SK-N-SH (cell line): Measurements from ENCODE around the gene RUFY4. TPM values are rescaled to one million over a fixed set of nuclear protein-coding genes. Genes with fewer than 3 reads are reported as not detected.

Experiments used
- CTCF ChIA-PET: fragments of 300-600, 350-600 bp; formaldehyde crosslinking; extraction: SDS; loops from one replicate; lab custom pipeline; 2021; lab: Yijun Ruan, JAX
- POLR2A ChIA-PET: fragments of 350-600 bp; sonication (Branson Sonifier 250); formaldehyde crosslinking; extraction: SDS; loops from one replicate; lab custom pipeline; 2020; ENCODE audit warnings: antibody characterized with exemption, inconsistent platforms; lab: Yijun Ruan, JAX
- DNase-seq: peaks from one replicate; pipeline ENCODE4 v3.0.0; 2012
- H2AFZ ChIP-seq: fragments of 200-600 bp; sonication (generic); 2 replicates; pipeline ENCODE4 v1.8.1; 2016; ENCODE audit warnings: antibody characterized with exemption, mild to moderate bottlenecking, low read depth
- H3F3A ChIP-seq: fragments of 200-600 bp; sonication (generic); replicated peaks from 2 replicates; pipeline ENCODE3; 2016; ENCODE audit warnings: antibody characterized with exemption, mild to moderate bottlenecking; ENCODE audit not compliant: insufficient read depth
- H3K27ac ChIP-seq, 2 experiments: fragments of 200-500 bp in 1 of 2; fragments of 200-600 bp in 1 of 2; sonication (Bioruptor generic) in 1 of 2; sonication (generic), shearing (Covaris generic) in 1 of 2; 2 replicates each; pipeline versions ENCODE4 v1.5.1 to v1.6.1; 2014 to 2016; ENCODE audit warnings: low read depth in 2 of 2, inconsistent platforms in 1 of 2, low read length in 1 of 2, mild to moderate bottlenecking in 1 of 2, mixed read lengths in 1 of 2
- H3K27me3 ChIP-seq: fragments of 200-600 bp; sonication (generic), shearing (Covaris generic); 2 replicates; pipeline ENCODE4 v1.6.1; 2016; ENCODE audit warnings: mixed run types; ENCODE audit not compliant: insufficient read depth
- H3K36me3 ChIP-seq, 2 experiments: fragments of 200-500 bp in 1 of 2; fragments of 200-600 bp in 1 of 2; sonication (Bioruptor generic) in 1 of 2; sonication (generic) in 1 of 2; replicated peaks in 1 of 2; 2 replicates each; pipeline versions ENCODE3 to v1.5.1; 2014 to 2016; ENCODE audit warnings: low read length in 1 of 2, mild to moderate bottlenecking in 1 of 2; ENCODE audit not compliant: insufficient read depth in 2 of 2, control insufficient read depth in 1 of 2
- H3K4me1 ChIP-seq, 2 experiments: fragments of 200-500 bp in 1 of 2; fragments of 200-600 bp in 1 of 2; sonication (Bioruptor generic) in 1 of 2; sonication (generic), shearing (Covaris generic) in 1 of 2; 2 replicates each; pipeline versions ENCODE4 v1.5.1 to v1.6.1; 2014 to 2016; ENCODE audit warnings: low read depth in 1 of 2, low read length in 1 of 2, mixed run types in 1 of 2; ENCODE audit not compliant: insufficient read depth in 2 of 2, control insufficient read depth in 1 of 2
- H3K4me2 ChIP-seq: fragments of 200-600 bp; sonication (generic), shearing (Covaris generic); 2 replicates; pipeline ENCODE4 v1.6.1; 2017; ENCODE audit warnings: mixed run types
- H3K4me3 ChIP-seq, 2 experiments: fragments of 200-500 bp in 1 of 2; fragments of 200-600 bp in 1 of 2; sonication (Bioruptor generic) in 1 of 2; sonication (generic), shearing (Covaris generic) in 1 of 2; 2 replicates each; pipeline versions ENCODE4 v1.5.1 to v1.8.1; 2014 to 2016; ENCODE audit warnings: low read depth in 2 of 2, inconsistent platforms in 1 of 2, low read length in 1 of 2, mild to moderate bottlenecking in 1 of 2, mixed read lengths in 1 of 2, moderate library complexity in 1 of 2
- H3K79me2 ChIP-seq: fragments of 200-600 bp; sonication (generic); 2 replicates; pipeline ENCODE4 v1.8.1; 2017; ENCODE audit warnings: mild to moderate bottlenecking; ENCODE audit not compliant: insufficient read depth
- H3K9ac ChIP-seq: fragments of 200-600 bp; sonication (generic); 2 replicates; pipeline ENCODE4 v1.6.1; 2017; ENCODE audit warnings: mixed run types
- H3K9me2 ChIP-seq: fragments of 200-600 bp; sonication (generic); 2 replicates; pipeline ENCODE4 v1.6.1; 2017; ENCODE audit warnings: mixed run types
- H3K9me3 ChIP-seq: fragments of 200-600 bp; sonication (generic); 2 replicates; pipeline ENCODE4 v1.6.1; 2017; ENCODE audit warnings: mixed run types, mild to moderate bottlenecking, moderate library complexity
- H4K20me1 ChIP-seq: fragments of 200-600 bp; sonication (generic); 2 replicates; pipeline ENCODE4 v1.6.1; 2017; ENCODE audit warnings: mild to moderate bottlenecking, mixed run types; ENCODE audit not compliant: insufficient read depth
- CTCF ChIP-seq: fragments of 200-600 bp; sonication (generic); IDR thresholded peaks from 2 replicates; pipeline ENCODE4 v1.6.1; 2017; ENCODE audit warnings: antibody characterized with exemption, mild to moderate bottlenecking, moderate library complexity
- ELF1 ChIP-seq: IDR thresholded peaks from 2 replicates; pipeline ENCODE4 v1.4.0; 2012
- EZH2phosphoT487 ChIP-seq: fragments of 200-600 bp; sonication (generic); IDR thresholded peaks from 2 replicates; pipeline ENCODE4 v1.6.1; 2017; ENCODE audit warnings: low read depth, mixed run types, mild to moderate bottlenecking, antibody characterized with exemption, moderate library complexity, borderline replicate concordance
- GABPA ChIP-seq: IDR thresholded peaks from 2 replicates; pipeline ENCODE4 v1.4.0; 2012; ENCODE audit warnings: low read depth, mild to moderate bottlenecking
- GATA2 ChIP-seq: sonication (generic); formaldehyde crosslinking; IDR thresholded peaks from 2 replicates; pipeline ENCODE4 v1.5.0; 2020; ENCODE audit warnings: mild to moderate bottlenecking, missing genetic modification reagents
- MAX ChIP-seq: IDR thresholded peaks from 2 replicates; pipeline ENCODE4 v1.4.0; 2012; ENCODE audit warnings: low read depth
- NRF1 ChIP-seq: IDR thresholded peaks from 2 replicates; pipeline ENCODE4 v1.6.1; 2012; ENCODE audit warnings: low read depth, mild to moderate bottlenecking, low read length
- POLR2AphosphoS5 ChIP-seq: IDR thresholded peaks from 2 replicates; pipeline ENCODE4 v1.6.1; 2012; ENCODE audit warnings: low read depth, low read length
- RAD21 ChIP-seq: IDR thresholded peaks from 2 replicates; pipeline ENCODE4 v1.6.1; 2012; ENCODE audit warnings: mild to moderate bottlenecking, low read length
- RCOR1 ChIP-seq: fragments of 150-350 bp; IDR thresholded peaks from 2 replicates; pipeline ENCODE4 v1.6.1; 2017; ENCODE audit warnings: antibody characterized with exemption, low read length
- RFX5 ChIP-seq: IDR thresholded peaks from 2 replicates; pipeline ENCODE4 v1.6.1; 2012; ENCODE audit warnings: mild to moderate bottlenecking, improper control_type of control experiment, low read length
- RXRA ChIP-seq: IDR thresholded peaks from 2 replicates; pipeline ENCODE4 v1.4.0; 2012; ENCODE audit warnings: low read depth, mild to moderate bottlenecking, borderline replicate concordance
- SIN3A ChIP-seq: IDR thresholded peaks from 2 replicates; pipeline ENCODE4 v1.6.1; 2012; ENCODE audit warnings: low read depth, mild to moderate bottlenecking, low read length, moderate library complexity, borderline replicate concordance
- TAF1 ChIP-seq: IDR thresholded peaks from 2 replicates; pipeline ENCODE4 v1.6.1; 2012; ENCODE audit warnings: low read depth, mild to moderate bottlenecking, low read length, moderate library complexity, borderline replicate concordance
- USF1 ChIP-seq: IDR thresholded peaks from 2 replicates; pipeline ENCODE4 v1.4.0; 2012; ENCODE audit warnings: low read depth, borderline replicate concordance
- YY1 ChIP-seq: IDR thresholded peaks from 2 replicates; pipeline ENCODE4 v1.4.0; 2012; ENCODE audit warnings: low read depth, mild to moderate bottlenecking
- WGBS: methylation state at CpG from one replicate; pipeline ENCODE4 v1.1.6; 2017; ENCODE audit warnings: low lambda C conversion rate; 5-methylcytosine and 5-hydroxymethylcytosine counted together
- polyA plus RNA-seq, 3 experiments: library from polyadenylated mRNA; depleted of rRNA; stranded (reverse); fragments of >200 nt; gene quantifications; 2 replicates each; pipeline ENCODE4 v1.2.3, GENCODE V29; 2012
- TF ChIP-seq, protein P1 (sequence below): IDR thresholded peaks from 2 replicates; pipeline ENCODE4; 2012

The RUFY4 gene
- polyA plus RNA-seq, 1 of the 3 experiments (the other 2 are of a cell fraction): not detected

DNA sequence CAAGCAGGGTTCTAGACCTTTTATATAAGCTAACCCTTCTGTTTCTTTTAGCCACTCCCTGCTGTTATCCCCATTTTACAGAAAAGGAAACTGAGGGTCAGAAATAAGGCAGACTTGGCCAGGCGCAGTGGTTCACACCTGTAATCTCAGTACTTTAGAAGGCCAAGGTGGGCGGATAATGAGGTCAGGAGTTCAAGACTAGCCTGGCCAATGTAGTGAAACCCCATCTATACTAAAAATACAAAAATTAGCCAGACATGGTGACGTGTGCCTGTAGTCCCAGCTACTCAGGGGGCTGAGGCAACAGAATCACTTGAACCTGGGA, 14.3 kb downstream of the RUFY4 start:
- TF ChIP-seq CTCF: no peak
- Histone ChIP-seq H3F3A (no peaks in the 10 kb centered on the region), H3K79me2 (no peaks in the 10 kb centered on the region), H3K4me1 (no peaks in the 10 kb centered on the region), H3K4me3 (no peak overlapping the region), H3K27me3 (no peaks in the 10 kb centered on the region), H2AFZ (no peak overlapping the region), H3K27ac (no peak overlapping the region), H3K9me3 (peaks cover 3% of the 10 kb centered on the region; the same call in 1 of the 2 replicates), H3K4me2 (no peak overlapping the region), H3K9ac (no peak overlapping the region), H4K20me1 (no peaks in the 10 kb centered on the region), H3K9me2 (no peaks in the 10 kb centered on the region), H3K36me3 (no peaks in the 10 kb centered on the region)
- POLR2A ChIA-PET: no interaction called here
- CTCF ChIA-PET: interaction anchor here (1.3 kb wide), 1 partner anchor 9 kb away, joined by 3 read pairs; no protein-coding TSS in a partner anchor
- 78% methylated on average over 3 of the region's 3 CpGs for WGBS
- DNase-seq: no peak

DNA sequence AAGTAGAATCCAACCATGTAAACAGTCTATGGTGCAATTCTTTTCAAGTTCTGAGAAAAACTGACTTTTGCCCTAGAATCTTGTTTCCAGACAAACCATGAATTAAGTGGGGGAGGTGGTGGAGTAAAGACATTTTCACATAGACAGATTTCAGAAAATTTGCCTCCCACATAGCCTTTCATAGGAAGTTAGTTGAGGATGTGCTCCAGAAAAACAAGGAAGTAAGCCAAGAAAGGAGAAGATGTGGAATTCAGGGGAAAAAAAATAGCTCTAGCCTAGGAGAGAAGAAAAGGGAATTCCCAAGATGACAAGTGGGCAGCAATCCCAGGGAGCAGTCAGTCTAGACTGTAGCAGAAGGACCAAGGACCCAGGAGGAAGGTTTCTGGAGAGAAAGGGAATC, 17.4 kb downstream of the RUFY4 start:
- no peak overlapping the region for H3K27ac ChIP-seq
- no peak overlapping the region for H3K9ac ChIP-seq
- CTCF ChIA-PET: interaction anchor here (2.2 kb wide), 1 partner anchor 18 kb away, joined by 7 read pairs; the partner anchor contains the start of gene RUFY4
- H3K4me1 ChIP-seq: no peaks in the 10 kb centered on the region
- TF ChIP-seq USF1: no peak
- no peak for TF ChIP-seq RCOR1
- TF ChIP-seq EZH2phosphoT487: no peak
- TF ChIP-seq SIN3A: no peak
- TF ChIP-seq GABPA: no peak
- no peak for TF ChIP-seq RAD21
- no peak for DNase-seq
- H4K20me1 ChIP-seq: no peaks in the 10 kb centered on the region
- no peaks in the 10 kb centered on the region for H3F3A ChIP-seq
- no peaks in the 10 kb centered on the region for H3K36me3 ChIP-seq
- no peaks in the 10 kb centered on the region for H3K9me2 ChIP-seq
- no peak overlapping the region for H3K4me3 ChIP-seq
- no peak overlapping the region for H2AFZ ChIP-seq
- no peaks in the 10 kb centered on the region for H3K27me3 ChIP-seq
- no peak overlapping the region for H3K4me2 ChIP-seq
- peaks cover 3% of the 10 kb centered on the region; the same call in 1 of the 2 replicates for H3K9me3 ChIP-seq
- H3K79me2 ChIP-seq: no peaks in the 10 kb centered on the region
- POLR2A ChIA-PET: no interaction called here

GRCh38 chr2:218089259-218089658, 20.2 kb downstream of the RUFY4 start:
- Histone ChIP-seq H3K4me1 (no peaks in the 10 kb centered on the region), H3K9me2 (no peaks in the 10 kb centered on the region), H4K20me1 (no peaks in the 10 kb centered on the region), H3F3A (no peaks in the 10 kb centered on the region), H3K27ac (no peak overlapping the region), H3K4me2 (no peak overlapping the region), H3K4me3 (no peak overlapping the region), H3K36me3 (no peaks in the 10 kb centered on the region), H3K27me3 (no peaks in the 10 kb centered on the region; the same call in 1 of the 2 replicates), H3K9me3 (peaks cover 3% of the 10 kb centered on the region; the same call in 1 of the 2 replicates), H3K79me2 (no peaks in the 10 kb centered on the region), H3K9ac (no peak overlapping the region), H2AFZ (no peak overlapping the region)
- ChIA-PET CTCF (no interaction called here), POLR2A (no interaction called here)
- no peak for TF ChIP-seq TAF1
- no peak for TF ChIP-seq POLR2AphosphoS5
- TF ChIP-seq MAX: no peak
- TF ChIP-seq RXRA: no peak
- TF ChIP-seq NRF1: no peak
- TF ChIP-seq RCOR1: no peak
- no peak for TF ChIP-seq GATA2 (CRISPR knock-in tag)
- TF ChIP-seq, protein P1, sequence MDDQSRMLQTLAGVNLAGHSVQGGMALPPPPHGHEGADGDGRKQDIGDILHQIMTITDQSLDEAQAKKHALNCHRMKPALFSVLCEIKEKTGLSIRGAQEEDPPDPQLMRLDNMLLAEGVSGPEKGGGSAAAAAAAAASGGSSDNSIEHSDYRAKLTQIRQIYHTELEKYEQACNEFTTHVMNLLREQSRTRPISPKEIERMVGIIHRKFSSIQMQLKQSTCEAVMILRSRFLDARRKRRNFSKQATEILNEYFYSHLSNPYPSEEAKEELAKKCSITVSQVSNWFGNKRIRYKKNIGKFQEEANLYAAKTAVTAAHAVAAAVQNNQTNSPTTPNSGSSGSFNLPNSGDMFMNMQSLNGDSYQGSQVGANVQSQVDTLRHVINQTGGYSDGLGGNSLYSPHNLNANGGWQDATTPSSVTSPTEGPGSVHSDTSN: no peak
- no peak for TF ChIP-seq YY1
- no peak for TF ChIP-seq RFX5
- no peak for TF ChIP-seq ELF1
- TF ChIP-seq EZH2phosphoT487: no peak
- DNase-seq: peak; percentile 7
- WGBS: 8% methylated on average over 8 of the region's 8 CpGs
